Parathyroid adenoma (tissue), 2 donors: ENCODE measurements around the gene FAM110C.

Experiments used
- H2AFZ ChIP-seq: fragments of 300-600 bp; sonication (generic); one replicate; pipeline ENCODE4 v1.7.0; 2017; ENCODE audit warnings: antibody characterized with exemption, mild to moderate bottlenecking
- H3K27ac ChIP-seq: fragments of 300-600 bp; sonication (generic); one replicate; pipeline ENCODE4 v1.7.0; 2017
- H3K27me3 ChIP-seq: fragments of 300-600 bp; sonication (generic); one replicate; pipeline ENCODE4 v1.7.0; 2017; ENCODE audit warnings: low read length; ENCODE audit not compliant: control insufficient read depth, insufficient read depth
- H3K36me3 ChIP-seq: fragments of 300-600 bp; sonication (generic); one replicate; pipeline ENCODE4 v1.7.0; 2017; ENCODE audit warnings: low read length; ENCODE audit not compliant: control insufficient read depth, insufficient read depth
- H3K4me1 ChIP-seq: fragments of 300-600 bp; sonication (generic); one replicate; pipeline ENCODE4 v1.7.0; 2017; ENCODE audit warnings: control low read depth
- H3K4me2 ChIP-seq: fragments of 300-600 bp; sonication (generic); one replicate; pipeline ENCODE4 v1.7.0; 2017; ENCODE audit warnings: low read length
- H3K4me3 ChIP-seq: fragments of 300-600 bp; sonication (generic); one replicate; pipeline ENCODE4 v1.7.0; 2017; ENCODE audit warnings: low read depth, low read length
- H3K79me2 ChIP-seq: fragments of 300-600 bp; sonication (generic); one replicate; pipeline ENCODE4 v1.7.0; 2017; ENCODE audit warnings: control low read depth
- H3K9ac ChIP-seq: fragments of 300-600 bp; sonication (generic); one replicate; pipeline ENCODE4 v1.7.0; 2017; ENCODE audit warnings: mild to moderate bottlenecking
- H3K9me3 ChIP-seq: fragments of 300-600 bp; sonication (generic); one replicate; pipeline ENCODE4 v1.7.0; 2017; ENCODE audit warnings: low read length; ENCODE audit not compliant: control insufficient read depth
- CTCF ChIP-seq: fragments of 300-600 bp; sonication (generic); IDR thresholded peaks from one replicate; pipeline ENCODE4 v1.7.0; 2017; ENCODE audit warnings: antibody characterized with exemption, mild to moderate bottlenecking
- donor health status: primary hyperparathyroidism.

Gene FAM110C

GRCh38 chr2:84121-84520 lies 37.8 kb upstream of the FAM110C start:
- H2AFZ ChIP-seq = no peak overlapping the region
- no peak overlapping the region for H3K9ac ChIP-seq
- H3K4me3 ChIP-seq = no peak overlapping the region
- H3K27ac ChIP-seq = no peak overlapping the region
- no peaks in the 10 kb centered on the region for H3K27me3 ChIP-seq
- no peaks in the 10 kb centered on the region for H3K36me3 ChIP-seq
- H3K4me1 ChIP-seq = no peaks in the 10 kb centered on the region
- H3K9me3 ChIP-seq = no peaks in the 10 kb centered on the region
- H3K4me2 ChIP-seq = no peak overlapping the region
- no peaks in the 10 kb centered on the region for H3K79me2 ChIP-seq
- no peak for TF ChIP-seq CTCF

- H3K4me3 ChIP-seq = no peak overlapping the region
- H3K27me3 ChIP-seq = no peaks in the 10 kb centered on the region
- H3K4me1 ChIP-seq = no peaks in the 10 kb centered on the region
- no peak overlapping the region for H2AFZ ChIP-seq
- no peak overlapping the region for H3K4me2 ChIP-seq
- no peaks in the 10 kb centered on the region for H3K9me3 ChIP-seq
- H3K36me3 ChIP-seq = no peaks in the 10 kb centered on the region
- no peaks in the 10 kb centered on the region for H3K79me2 ChIP-seq
- H3K9ac ChIP-seq = no peak overlapping the region
- H3K27ac ChIP-seq = no peak overlapping the region
- no peak for TF ChIP-seq CTCF
Observed at GRCh38 chr2:80971-81736, 34.8 kb upstream of the FAM110C start.

- no peak overlapping the region for H3K4me2 ChIP-seq
- TF ChIP-seq CTCF = no peak
Observed at GRCh38 chr2:80378-80777, 34.1 kb upstream of the FAM110C start.

GRCh38 chr2:71309-72035 lies 25.2 kb upstream of the FAM110C start:
- Histone ChIP-seq H3K27me3 (no peaks in the 10 kb centered on the region), H3K9me3 (no peaks in the 10 kb centered on the region), H2AFZ (no peak overlapping the region), H3K4me3 (no peak overlapping the region), H3K36me3 (no peaks in the 10 kb centered on the region), H3K9ac (no peak overlapping the region), H3K27ac (no peak overlapping the region), H3K4me2 (no peak overlapping the region), H3K4me1 (no peaks in the 10 kb centered on the region), H3K79me2 (no peaks in the 10 kb centered on the region)
- TF ChIP-seq CTCF = no peak

More at GRCh38 chr2:80378-80777, 34.1 kb upstream of the FAM110C start:
- H3K9me3 ChIP-seq = no peaks in the 10 kb centered on the region
- no peak overlapping the region for H3K27ac ChIP-seq
- no peak overlapping the region for H2AFZ ChIP-seq
- no peak overlapping the region for H3K9ac ChIP-seq
- H3K4me1 ChIP-seq = no peaks in the 10 kb centered on the region
- H3K27me3 ChIP-seq = no peaks in the 10 kb centered on the region
- H3K79me2 ChIP-seq = no peaks in the 10 kb centered on the region
- no peaks in the 10 kb centered on the region for H3K36me3 ChIP-seq
- no peak overlapping the region for H3K4me3 ChIP-seq
